HG03342 (cell line): ENCODE data around the gene RAB10.

Experiments
- ATAC-seq: cut with Tn5 transposase; IDR thresholded peaks from one replicate; pipeline ENCODE4 v1.9.1; 2021; ENCODE audit warnings: mild to moderate bottlenecking, moderate library complexity; ENCODE audit not compliant: unreplicated experiment

RAB10 gene

DNA sequence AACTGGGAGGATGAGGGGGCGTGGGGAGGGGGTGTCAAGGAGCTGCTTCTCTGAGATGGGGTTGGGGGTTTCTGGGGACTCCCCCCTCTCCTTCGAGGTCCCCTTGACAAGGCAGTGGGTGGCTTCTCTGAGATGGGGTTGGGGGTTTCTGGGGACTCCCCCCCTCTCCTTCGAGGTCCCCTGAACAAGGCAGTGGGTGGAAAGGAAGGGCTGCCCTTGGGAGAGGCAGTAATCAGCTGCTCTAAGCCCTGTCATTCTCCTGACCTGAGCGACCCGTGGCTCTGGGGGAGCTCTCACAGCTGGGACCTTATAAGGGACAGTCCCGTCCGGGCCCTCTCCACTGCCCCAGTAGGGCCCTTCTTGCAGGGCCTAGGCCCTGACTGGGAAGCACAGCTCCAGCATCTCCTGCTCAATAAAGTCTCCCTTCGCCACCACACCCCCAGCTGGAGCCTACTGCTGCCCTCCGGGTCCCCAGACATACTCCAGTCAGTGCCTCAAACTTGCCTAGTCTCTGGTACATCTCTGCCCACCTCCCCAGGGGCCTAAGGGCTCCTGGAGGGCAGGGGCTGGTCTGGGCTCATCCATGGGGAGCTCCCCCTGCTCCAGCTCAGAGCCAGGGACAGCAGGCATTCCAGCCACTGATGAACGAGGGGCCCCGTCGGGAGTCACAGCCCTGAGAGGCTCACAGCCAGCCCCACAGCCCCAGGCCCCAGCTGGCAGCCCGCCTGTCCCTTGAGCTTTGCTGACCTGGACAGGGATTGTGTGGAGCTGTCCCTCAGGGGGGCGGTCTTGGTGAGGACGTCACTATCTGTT, 141.8 kb downstream of the RAB10 start:
- no peak for ATAC-seq

DNA sequence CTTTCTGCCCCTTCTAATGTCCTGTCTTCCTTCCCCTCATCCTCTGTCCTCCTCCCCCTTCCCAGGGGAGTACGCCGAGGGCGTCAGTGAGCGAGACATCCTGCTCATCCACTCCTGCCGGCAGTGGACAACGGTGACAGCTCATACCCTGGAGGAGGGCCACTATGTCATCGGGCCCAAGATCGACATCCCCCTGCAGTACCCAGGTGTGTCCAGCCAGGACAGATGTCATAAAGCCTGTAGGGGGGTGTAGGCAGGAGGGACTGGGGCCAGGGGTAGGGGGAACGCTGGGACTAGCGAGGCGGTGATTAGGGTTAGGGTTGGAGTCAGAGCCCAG, 142.4 kb downstream of the RAB10 start:
- ATAC-seq: no peak

DNA sequence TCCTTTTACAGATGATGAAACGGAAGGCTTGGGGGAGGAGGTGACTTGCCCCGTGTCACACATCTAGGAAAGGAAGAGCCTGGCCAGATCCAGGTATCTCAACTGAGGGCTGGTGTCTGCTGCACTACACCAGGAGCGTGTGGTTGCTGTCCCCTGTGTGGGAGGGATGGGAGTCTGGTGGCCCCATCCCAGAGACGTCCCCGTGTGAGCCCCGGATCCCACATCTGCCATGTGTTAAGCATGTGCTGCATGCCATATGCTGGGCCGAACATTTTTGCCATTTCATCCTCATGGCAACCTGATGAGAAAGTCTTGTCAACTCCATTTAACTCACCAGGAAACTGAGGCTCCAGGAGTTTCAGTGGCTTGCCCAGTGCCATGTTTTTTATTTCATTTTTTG, 143.2 kb downstream of the RAB10 start:
- ATAC-seq: no peak

DNA sequence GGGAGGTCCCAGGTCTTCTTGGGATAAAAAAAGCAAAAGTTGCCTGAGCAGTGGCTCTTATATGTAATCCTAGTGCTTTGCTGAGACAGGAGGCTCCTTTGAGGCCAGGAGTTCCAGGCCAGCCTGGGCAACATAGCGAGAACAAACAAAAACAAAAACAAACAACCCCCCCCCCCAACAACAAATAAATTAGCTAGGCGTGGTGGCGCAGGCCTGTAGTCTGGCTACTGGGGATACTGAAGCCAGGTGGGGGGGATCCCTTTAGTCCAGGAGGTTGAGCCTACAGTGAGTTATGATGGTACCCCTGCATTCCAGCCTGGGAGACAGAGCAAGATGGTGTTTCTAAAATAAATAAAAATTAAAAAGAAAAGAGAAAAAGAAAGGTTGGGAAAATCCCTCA, 144.4 kb downstream of the RAB10 start:
- no peak for ATAC-seq

DNA sequence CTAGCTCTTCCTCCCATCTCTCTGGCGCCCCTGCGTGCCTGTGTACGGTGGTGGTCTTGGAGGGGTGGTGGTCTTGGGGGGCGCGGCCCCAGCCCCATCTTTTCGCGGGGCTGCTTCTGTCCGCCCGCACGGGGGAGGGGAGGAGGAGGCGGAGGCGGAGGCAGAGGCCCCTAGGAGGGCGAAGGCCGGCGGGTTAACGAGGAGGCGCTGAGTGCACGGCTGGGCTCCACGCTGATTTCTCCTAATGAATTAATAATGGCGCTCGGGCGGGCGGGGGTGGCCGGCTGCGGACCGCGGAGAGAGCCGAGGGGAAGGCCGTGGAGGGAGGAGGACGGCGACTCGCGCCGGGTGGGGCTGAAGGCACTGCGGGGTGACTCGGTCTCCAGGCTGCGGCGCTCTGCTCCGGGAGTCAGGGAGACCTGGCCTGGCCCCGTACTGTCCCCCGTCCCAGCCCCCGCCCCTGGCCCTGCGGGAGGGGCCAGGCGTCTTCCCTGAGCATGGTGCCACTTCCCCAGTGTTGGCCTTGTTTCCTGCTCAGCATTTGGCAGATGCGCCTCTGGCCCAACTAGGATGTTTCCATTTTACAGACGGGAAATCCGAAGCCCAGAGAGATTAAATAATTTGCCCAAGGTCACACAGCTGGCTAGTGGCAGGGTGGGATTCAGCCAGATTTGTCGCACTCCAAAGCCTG, 145.0 kb downstream of the RAB10 start:
- ATAC-seq: no peak

DNA sequence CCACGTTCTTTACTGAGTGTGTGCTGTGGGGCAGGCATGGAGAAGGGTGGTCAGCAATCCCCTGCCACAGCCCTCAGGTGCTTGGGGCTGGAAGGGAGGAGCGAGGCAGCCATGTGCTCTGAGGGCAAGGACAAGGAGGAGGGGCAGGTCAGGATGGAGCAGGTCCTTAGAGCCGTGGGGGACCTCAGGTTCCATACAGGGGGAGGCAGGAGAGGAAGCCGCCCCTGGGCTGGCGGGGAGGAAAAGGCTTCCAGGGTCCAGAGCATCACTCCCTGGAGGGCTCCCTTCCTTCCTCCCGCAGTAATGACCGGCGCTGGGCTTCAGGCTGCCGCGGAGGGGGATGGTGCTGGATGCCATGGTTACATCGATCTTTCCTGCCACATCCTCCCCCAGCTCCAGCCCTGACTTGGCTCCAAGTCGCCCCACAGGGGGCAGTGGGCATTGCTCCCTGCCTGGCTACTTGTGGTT, 145.6 kb downstream of the RAB10 start:
- no peak for ATAC-seq

DNA sequence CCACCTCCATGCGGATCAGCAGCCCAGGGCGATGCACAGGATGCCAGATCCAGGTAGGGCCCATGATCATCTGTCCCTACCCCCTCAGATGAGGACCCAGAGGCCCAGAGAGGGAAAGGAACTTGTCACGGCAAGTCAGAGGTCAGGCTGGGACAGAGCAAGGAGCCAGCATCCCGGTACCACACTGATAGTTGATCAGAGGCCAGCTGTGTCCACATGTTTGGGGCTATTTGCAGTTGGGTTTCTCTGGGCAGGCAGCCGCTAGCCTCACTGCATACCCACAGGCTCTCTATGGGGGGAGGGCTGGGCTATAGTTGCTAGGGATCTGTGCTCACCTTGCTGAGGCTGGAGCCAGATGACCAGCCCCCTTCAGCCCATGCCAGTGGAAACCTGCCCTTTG, 148.6 kb downstream of the RAB10 start:
- no peak for ATAC-seq

DNA sequence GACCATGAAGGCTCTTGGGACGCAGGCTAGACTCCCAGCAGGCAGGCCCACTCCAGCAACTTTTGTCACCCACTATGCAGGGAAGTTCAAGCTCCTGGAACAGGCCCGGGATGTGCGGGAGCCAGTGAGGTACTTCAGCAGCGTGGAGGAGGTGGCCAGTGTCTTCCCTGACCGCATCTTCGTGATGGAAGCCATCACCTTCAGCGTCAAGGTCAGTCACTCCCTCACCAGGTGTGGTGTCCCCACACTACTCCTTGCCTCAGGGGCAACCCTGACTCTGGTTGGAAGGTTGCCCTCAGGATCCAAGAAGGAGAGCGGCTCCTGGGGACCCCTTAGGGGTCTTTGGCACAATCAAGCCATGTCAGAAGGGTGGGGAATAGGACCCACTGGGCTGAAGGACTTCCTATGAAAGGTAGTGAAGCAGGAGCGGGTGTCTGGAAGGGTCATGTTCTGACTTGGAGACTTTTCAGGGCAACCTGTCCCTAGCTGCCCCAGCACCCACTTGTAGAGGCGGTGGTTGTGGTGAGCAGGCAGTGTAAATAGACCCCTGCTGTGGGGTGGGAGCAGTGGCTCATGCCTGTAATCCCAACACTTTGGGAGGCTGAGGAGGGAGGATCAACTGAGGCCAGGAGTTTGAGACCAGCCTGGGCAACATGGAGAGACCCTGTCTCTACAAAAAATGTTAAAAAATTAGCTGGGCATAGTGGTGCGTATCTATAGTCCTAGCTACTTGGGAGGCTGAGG, 149.2 kb downstream of the RAB10 start:
- ATAC-seq: no peak

DNA sequence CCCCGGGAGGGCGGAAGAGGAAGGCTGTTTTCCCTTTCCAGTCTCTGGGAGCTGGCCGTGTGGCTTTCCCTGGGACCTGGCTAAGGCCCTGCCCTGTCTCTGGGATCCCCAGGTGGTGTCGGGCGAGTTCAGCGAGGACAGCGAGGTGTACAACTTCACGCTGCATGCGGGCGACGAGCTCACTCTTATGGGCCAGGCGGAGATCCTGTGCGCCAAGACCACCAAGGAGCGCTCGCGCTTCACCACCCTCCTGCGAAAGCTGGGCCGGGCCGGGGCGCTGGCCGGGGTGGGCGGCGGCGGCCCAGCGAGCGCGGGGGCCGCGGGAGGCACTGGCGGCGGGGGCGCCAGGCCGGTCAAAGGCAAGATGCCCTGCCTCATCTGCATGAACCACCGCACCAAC, 150.2 kb downstream of the RAB10 start:
- ATAC-seq: no peak

DNA sequence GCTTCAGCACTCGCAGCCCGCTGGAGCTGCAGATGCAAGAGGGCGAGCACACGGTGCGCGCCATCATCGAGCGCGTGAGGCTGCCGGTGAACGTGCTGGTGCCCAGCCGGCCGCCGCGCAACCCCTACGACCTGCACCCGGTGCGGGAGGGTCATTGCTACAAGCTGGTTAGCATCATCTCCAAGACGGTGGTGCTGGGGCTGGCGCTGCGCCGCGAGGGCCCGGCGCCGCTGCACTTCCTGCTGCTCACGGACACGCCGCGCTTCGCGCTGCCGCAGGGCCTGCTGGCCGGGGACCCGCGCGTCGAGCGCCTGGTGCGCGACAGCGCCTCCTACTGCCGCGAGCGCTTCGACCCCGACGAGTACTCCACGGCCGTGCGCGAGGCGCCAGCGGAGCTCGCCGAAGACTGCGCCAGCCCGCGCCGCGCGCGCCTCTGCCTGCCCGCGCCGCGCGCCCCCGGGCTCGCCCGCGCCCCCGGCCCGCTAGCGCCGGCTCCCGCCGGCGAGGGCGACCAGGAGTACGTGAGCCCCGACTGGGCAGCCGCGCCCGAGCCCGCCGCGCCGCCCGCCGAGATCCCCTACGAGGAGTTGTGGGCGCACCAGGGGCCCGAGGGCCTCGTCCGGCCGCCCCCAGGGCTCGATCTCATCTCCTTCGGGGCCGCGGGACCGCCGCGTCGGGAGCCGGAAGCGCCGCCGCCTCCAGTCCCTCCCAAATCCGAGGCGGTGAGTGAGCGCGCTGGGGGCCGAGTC, 150.8 kb downstream of the RAB10 start:
- peak; percentile 86 for ATAC-seq

DNA sequence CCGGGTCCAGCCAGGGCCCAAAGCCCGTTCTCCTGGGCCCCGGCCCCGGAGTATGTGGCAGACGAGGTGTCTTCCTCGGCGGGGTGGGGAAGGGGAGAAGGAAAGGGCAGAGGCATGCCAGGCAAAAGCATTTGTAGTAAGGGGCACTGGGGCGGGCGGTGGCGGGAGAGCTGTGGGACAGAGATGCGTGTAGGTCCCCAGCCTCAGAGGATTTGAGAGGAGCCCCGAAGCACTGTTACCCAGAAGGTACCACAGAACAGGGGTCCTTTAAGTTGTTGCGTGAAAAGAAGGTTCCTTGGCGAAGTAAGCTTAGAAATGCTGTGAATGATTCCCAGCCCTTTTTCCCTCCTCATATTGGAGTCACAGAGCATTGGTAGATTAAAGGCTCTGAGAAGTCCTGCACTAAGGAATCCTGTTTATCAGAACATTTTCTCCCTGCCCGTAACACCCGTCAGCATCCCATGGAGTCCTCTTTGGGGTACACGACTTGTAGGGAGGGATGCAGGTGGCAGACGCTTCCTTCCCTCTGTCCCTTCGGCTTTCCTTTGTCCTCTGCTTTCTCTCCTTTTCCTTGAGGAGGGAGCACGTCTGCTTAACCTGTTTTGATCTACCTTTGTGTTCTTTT, 151.5 kb downstream of the RAB10 start:
- no peak for ATAC-seq

DNA sequence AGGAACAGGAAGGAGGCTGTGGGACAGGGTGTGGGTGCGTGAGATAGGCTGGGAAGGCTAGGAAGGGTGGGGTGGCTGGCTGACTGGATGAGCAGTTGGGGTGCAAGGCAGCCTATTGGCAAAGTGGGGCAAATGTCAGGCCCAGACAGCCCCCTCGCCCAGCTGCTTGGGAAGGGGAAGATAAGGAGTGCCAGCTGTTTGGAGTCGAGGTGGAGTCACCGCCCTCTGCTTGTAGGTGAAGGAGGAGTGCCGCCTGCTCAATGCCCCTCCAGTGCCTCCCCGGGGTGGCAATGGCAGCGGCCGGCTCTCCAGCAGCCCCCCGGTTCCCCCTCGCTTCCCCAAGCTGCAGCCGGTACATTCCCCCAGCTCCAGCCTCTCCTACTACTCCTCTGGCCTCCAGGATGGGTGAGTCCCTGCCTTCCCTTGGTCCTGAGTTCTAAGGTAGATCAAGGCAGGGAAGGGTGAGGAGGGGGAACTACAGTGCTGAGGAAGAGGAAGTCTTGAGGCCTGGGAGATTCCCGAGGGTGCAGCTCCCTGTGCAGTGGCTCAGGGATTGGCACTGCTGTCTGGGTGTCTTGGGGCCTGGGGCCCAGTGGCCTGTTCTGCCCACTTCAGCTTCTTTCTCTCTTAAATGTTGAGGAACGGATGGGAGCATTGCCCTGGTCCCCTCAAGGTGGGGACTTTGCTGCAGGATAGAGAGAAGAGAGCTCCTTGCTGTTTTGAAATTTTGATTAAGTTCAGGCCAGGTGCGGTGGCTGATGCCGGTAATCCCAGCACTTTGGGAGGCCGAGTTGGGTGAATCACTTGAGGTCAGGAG, 152.3 kb downstream of the RAB10 start:
- ATAC-seq: no peak
